Activated CD8-positive, alpha-beta T cell treated with anti-CD3 and anti-CD28 coated beads for 36 hours (primary cell): ENCODE data around the gene LRMDA. TPM values are rescaled to one million over a fixed set of nuclear protein-coding genes. Genes with fewer than 3 reads are reported as not detected.
"Not testable (repeated sequence)": the region's sequence is repeated elsewhere in the genome, so short reads cannot be mapped to it uniquely, and the experiment has no call there.

Experiments used
- ATAC-seq: fragments of 200-7000 bp; cut with Tn5 transposase; one replicate; pipeline ENCODE4 v1.10.0; 2021; ENCODE audit warnings: mild to moderate bottlenecking, moderate library complexity
- CTCF ChIA-PET: fragments of 350-600 bp; sonication (Branson Sonifier 250); formaldehyde crosslinking; loops from one replicate; lab custom pipeline; 2021; ENCODE audit warnings: antibody characterized with exemption; lab: Charles Lee
- POLR2A ChIA-PET: fragments of 350-600 bp; sonication (Branson Sonifier 250); formaldehyde crosslinking; loops from one replicate; lab custom pipeline; 2021; ENCODE audit warnings: antibody characterized with exemption; lab: Charles Lee
- DNase-seq: peaks from one replicate; pipeline ENCODE4 v3.0.0-alpha.2; 2020
- H3K27ac Mint-ChIP-seq: one replicate; pipeline ENCODE4 v1.8.0; 2021; ENCODE audit warnings: mild to moderate bottlenecking, mixed read lengths
- H3K27me3 Mint-ChIP-seq: one replicate; pipeline ENCODE4 v1.8.0; 2021; ENCODE audit warnings: mixed read lengths
- H3K36me3 Mint-ChIP-seq: one replicate; pipeline ENCODE4 v1.8.0; 2021; ENCODE audit warnings: low read depth, mixed read lengths
- H3K4me1 Mint-ChIP-seq: one replicate; pipeline ENCODE4 v1.8.0; 2021; ENCODE audit warnings: low read depth, mixed read lengths
- H3K4me3 Mint-ChIP-seq: one replicate; pipeline ENCODE4 v1.8.0; 2021; ENCODE audit warnings: mild to moderate bottlenecking, moderate library complexity, mixed read lengths
- H3K9me3 Mint-ChIP-seq: one replicate; pipeline ENCODE4 v1.8.0; 2021; ENCODE audit warnings: mixed read lengths
- intact Hi-C: fragments of 100-400 bp; cut with micrococcal nuclease; formaldehyde crosslinking; loops from one replicate; pipeline ENCODE4 v1.10.0; 2022
- total RNA-seq, 2 experiments: library from RNA; stranded (reverse); gene quantifications; one replicate each; pipeline ENCODE4 v1.2.3, GENCODE V29; 2021
- TF ChIP-seq, protein P1 (sequence below): fragments of 200-600 bp; IDR thresholded peaks from one replicate; pipeline ENCODE4 v1.8.0; 2022; ENCODE audit warnings: antibody characterized with exemption, mild to moderate bottlenecking

LRMDA gene
- total RNA-seq, 2 experiments from 2014 or later: not detected

DNA sequence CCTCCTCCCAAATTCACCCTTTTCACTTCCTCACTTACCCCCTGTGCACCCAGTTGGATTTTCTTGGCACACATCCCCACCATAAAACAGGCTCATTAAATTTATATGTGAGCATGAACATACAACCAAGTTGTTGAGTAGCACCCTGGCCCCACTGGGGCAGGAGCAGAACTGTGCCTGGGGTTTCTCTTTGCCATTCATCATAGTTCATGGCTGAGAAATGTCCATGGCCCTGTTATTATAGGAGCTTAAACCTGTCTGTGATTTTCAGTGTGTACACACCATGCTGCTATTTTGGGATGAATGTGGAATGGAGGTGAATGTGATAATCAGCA is 618.8 kb downstream of the LRMDA start:
- Mint-ChIP-seq H3K9me3 (no peaks in the 10 kb centered on the region), H3K27ac (no peak overlapping the region), H3K4me3 (no peak overlapping the region), H3K36me3 (no peaks in the 10 kb centered on the region), H3K4me1 (no peaks in the 10 kb centered on the region), H3K27me3 (peaks cover 3% of the 10 kb centered on the region)
- ChIA-PET POLR2A (no interaction called here), CTCF (no interaction called here)
- intact Hi-C loops: no loop called here
- TF ChIP-seq, protein P1, sequence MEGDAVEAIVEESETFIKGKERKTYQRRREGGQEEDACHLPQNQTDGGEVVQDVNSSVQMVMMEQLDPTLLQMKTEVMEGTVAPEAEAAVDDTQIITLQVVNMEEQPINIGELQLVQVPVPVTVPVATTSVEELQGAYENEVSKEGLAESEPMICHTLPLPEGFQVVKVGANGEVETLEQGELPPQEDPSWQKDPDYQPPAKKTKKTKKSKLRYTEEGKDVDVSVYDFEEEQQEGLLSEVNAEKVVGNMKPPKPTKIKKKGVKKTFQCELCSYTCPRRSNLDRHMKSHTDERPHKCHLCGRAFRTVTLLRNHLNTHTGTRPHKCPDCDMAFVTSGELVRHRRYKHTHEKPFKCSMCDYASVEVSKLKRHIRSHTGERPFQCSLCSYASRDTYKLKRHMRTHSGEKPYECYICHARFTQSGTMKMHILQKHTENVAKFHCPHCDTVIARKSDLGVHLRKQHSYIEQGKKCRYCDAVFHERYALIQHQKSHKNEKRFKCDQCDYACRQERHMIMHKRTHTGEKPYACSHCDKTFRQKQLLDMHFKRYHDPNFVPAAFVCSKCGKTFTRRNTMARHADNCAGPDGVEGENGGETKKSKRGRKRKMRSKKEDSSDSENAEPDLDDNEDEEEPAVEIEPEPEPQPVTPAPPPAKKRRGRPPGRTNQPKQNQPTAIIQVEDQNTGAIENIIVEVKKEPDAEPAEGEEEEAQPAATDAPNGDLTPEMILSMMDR: no peak
- ATAC-seq (no peak), DNase-seq (no peak)

- CTCF ChIA-PET: no interaction called here
- POLR2A ChIA-PET: no interaction called here
- TF ChIP-seq, protein P1: no peak
- Mint-ChIP-seq H3K4me3 (no peak overlapping the region), H3K27me3 (peaks cover 3% of the 10 kb centered on the region), H3K36me3 (no peaks in the 10 kb centered on the region), H3K9me3 (peaks cover 4% of the 10 kb centered on the region), H3K27ac (no peak overlapping the region), H3K4me1 (no peaks in the 10 kb centered on the region)
- intact Hi-C loops: no loop called here
- DNase-seq (no peak), ATAC-seq (no peak)
Observed at GRCh38 chr10:76051007-76051936, 619.8 kb downstream of the LRMDA start.

GRCh38 chr10:76052682-76053503 is 621.5 kb downstream of the LRMDA start:
- ChIA-PET CTCF (interaction anchor here (1.8 kb wide), 1 partner anchor 16 kb away, joined by 4 read pairs; no protein-coding TSS in a partner anchor), POLR2A (no interaction called here)
- no peaks in the 10 kb centered on the region for H3K4me1 Mint-ChIP-seq
- DNase-seq (no peak), ATAC-seq (no peak)
- H3K27me3 Mint-ChIP-seq: peaks cover 1% of the 10 kb centered on the region
- intact Hi-C loops: no loop called here
- no peak overlapping the region for H3K27ac Mint-ChIP-seq
- TF ChIP-seq, protein P1: no peak
- no peak overlapping the region for H3K4me3 Mint-ChIP-seq
- H3K9me3 Mint-ChIP-seq: peaks cover 8% of the 10 kb centered on the region
- no peaks in the 10 kb centered on the region for H3K36me3 Mint-ChIP-seq

DNA sequence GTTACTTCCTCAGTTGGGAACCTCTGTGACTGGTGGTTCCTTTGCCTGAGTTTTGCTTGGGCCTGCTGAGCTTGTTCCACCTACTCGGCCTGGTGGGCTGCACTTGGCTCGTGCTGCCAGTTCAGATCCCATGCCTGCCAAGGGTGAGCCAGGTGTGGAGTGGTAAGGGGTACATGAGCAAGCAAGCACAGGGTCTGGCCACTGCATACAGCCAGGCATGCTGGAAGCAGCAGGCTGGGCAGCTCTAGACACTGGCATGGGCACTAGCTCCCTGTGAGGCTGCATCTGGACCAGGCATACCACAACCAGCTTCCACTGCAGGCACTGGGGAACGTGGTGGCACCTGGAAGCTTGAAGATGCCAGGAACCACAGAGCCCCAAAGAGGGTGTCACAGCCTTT is 624.0 kb downstream of the LRMDA start:
- H3K27me3 Mint-ChIP-seq: peaks cover 1% of the 10 kb centered on the region
- H3K4me3 Mint-ChIP-seq: no peak overlapping the region
- DNase-seq (no peak), ATAC-seq (no peak)
- H3K36me3 Mint-ChIP-seq: no peaks in the 10 kb centered on the region
- TF ChIP-seq, protein P1: no peak
- ChIA-PET POLR2A (no interaction called here), CTCF (no interaction called here)
- H3K9me3 Mint-ChIP-seq: peaks cover 8% of the 10 kb centered on the region
- no peaks in the 10 kb centered on the region for H3K4me1 Mint-ChIP-seq
- intact Hi-C loops: no loop called here
- H3K27ac Mint-ChIP-seq: no peak overlapping the region

DNA sequence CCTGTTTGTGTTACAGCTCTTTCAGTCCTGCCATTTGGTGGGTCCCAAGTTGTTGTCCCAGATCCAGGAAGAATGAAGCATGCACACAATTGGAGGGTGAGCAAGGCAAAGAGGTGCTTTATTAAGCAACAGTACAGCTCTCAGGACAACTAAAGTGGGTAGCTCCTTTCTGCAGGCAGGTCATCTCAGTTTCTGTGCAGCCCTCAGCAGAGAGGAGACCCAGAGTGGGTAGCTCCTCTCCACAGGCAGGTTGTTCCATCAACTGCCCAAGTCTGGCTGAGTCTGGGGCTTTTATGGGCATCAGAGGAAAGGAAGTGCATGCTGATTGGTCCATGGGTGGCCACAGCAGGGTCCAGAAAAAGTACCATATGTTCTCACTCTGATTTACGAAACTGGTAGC is 624.5 kb downstream of the LRMDA start:
- Mint-ChIP-seq H3K9me3 (peaks cover 8% of the 10 kb centered on the region), H3K27ac (no peak overlapping the region), H3K27me3 (peaks cover 1% of the 10 kb centered on the region), H3K36me3 (no peaks in the 10 kb centered on the region), H3K4me1 (no peaks in the 10 kb centered on the region), H3K4me3 (no peak overlapping the region)
- ChIA-PET POLR2A (no interaction called here), CTCF (no interaction called here)
- intact Hi-C loops: no loop called here
- ATAC-seq (no peak), DNase-seq (no peak)
- TF ChIP-seq, protein P1: no peak

- H3K4me3 Mint-ChIP-seq, ATAC-seq, CTCF ChIA-PET, H3K27me3 Mint-ChIP-seq, DNase-seq, H3K9me3 Mint-ChIP-seq, H3K27ac Mint-ChIP-seq, intact Hi-C loops, H3K4me1 Mint-ChIP-seq, H3K36me3 Mint-ChIP-seq: not testable (repeated sequence)
- POLR2A ChIA-PET: interaction anchor here (0.6 kb wide), 1 partner anchor 22 kb away, joined by 3 read pairs; no protein-coding TSS in a partner anchor
Observed at GRCh38 chr10:76060993-76061392, 629.6 kb downstream of the LRMDA start.
